ENCODE measurements around the gene SMIM33.

DNA sequence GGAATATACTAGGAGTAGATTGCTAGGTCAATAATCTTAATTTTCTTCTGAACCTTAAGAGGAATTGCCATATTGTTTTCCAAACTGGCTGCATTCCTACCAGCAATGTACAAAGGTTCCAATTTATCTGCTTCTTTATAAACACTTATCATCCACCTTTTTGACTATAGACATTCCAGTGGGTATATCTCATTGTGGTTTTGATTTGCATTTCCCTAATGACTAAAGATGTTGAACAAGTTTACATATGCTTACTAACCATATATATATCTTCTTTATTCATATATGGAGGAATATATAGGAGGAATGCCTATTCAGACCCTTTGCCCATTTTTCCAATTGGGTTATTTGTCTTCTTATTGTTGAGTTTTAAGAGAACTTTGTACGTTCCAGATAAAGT lies 39.1 kb upstream of the SMIM33 start:
- TF ChIP-seq, protein P1, sequence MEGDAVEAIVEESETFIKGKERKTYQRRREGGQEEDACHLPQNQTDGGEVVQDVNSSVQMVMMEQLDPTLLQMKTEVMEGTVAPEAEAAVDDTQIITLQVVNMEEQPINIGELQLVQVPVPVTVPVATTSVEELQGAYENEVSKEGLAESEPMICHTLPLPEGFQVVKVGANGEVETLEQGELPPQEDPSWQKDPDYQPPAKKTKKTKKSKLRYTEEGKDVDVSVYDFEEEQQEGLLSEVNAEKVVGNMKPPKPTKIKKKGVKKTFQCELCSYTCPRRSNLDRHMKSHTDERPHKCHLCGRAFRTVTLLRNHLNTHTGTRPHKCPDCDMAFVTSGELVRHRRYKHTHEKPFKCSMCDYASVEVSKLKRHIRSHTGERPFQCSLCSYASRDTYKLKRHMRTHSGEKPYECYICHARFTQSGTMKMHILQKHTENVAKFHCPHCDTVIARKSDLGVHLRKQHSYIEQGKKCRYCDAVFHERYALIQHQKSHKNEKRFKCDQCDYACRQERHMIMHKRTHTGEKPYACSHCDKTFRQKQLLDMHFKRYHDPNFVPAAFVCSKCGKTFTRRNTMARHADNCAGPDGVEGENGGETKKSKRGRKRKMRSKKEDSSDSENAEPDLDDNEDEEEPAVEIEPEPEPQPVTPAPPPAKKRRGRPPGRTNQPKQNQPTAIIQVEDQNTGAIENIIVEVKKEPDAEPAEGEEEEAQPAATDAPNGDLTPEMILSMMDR (IDR thresholded peaks at IDR 0.05; ENCODE audit: poor library complexity, severe bottlenecking) = no peak
- TF ChIP-seq TAF1 (IDR thresholded peaks at IDR 0.05; ENCODE audit: low read depth) (no peak), EP300 (conservative IDR thresholded peaks at IDR 0.05; ENCODE audit: poor library complexity, severe bottlenecking) (no peak), POLR2AphosphoS5 (IDR thresholded peaks at IDR 0.05) (no peak), EZH2 (IDR thresholded peaks at IDR 0.05; ENCODE audit: borderline replicate concordance, insufficient read depth, low read length, poor library complexity, severe bottlenecking) (no peak), SMC3 (conservative IDR thresholded peaks at IDR 0.05; ENCODE audit: poor library complexity) (no peak), RAD21 (conservative IDR thresholded peaks at IDR 0.05) (no peak), MXI1 (conservative IDR thresholded peaks at IDR 0.05; ENCODE audit: poor library complexity, severe bottlenecking) (no peak)
- TF ChIP-seq, protein P2, sequence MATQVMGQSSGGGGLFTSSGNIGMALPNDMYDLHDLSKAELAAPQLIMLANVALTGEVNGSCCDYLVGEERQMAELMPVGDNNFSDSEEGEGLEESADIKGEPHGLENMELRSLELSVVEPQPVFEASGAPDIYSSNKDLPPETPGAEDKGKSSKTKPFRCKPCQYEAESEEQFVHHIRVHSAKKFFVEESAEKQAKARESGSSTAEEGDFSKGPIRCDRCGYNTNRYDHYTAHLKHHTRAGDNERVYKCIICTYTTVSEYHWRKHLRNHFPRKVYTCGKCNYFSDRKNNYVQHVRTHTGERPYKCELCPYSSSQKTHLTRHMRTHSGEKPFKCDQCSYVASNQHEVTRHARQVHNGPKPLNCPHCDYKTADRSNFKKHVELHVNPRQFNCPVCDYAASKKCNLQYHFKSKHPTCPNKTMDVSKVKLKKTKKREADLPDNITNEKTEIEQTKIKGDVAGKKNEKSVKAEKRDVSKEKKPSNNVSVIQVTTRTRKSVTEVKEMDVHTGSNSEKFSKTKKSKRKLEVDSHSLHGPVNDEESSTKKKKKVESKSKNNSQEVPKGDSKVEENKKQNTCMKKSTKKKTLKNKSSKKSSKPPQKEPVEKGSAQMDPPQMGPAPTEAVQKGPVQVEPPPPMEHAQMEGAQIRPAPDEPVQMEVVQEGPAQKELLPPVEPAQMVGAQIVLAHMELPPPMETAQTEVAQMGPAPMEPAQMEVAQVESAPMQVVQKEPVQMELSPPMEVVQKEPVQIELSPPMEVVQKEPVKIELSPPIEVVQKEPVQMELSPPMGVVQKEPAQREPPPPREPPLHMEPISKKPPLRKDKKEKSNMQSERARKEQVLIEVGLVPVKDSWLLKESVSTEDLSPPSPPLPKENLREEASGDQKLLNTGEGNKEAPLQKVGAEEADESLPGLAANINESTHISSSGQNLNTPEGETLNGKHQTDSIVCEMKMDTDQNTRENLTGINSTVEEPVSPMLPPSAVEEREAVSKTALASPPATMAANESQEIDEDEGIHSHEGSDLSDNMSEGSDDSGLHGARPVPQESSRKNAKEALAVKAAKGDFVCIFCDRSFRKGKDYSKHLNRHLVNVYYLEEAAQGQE (IDR thresholded peaks at IDR 0.05; ENCODE audit: borderline replicate concordance) = no peak
